GM12878 (cell line): Measurements from ENCODE around the gene PSMA1. TPM values are rescaled to one million over a fixed set of nuclear protein-coding genes. Genes with fewer than 3 reads are reported as not detected.

Experiments
- ATAC-seq: fragments of 200-7000 bp; cut with Tn5 transposase; 3 replicates; pipeline ENCODE4 v1.9.1; 2020; ENCODE audit warnings: mild to moderate bottlenecking, moderate library complexity
- BruUV-seq: library from RNA; stranded (reverse); fragments of 400-500 nt; replicated peaks from 2 replicates; lab custom pipeline; 2021; lab: Mats Ljungman, UMichigan
- CTCF ChIA-PET: fragments of 300-600 bp; sonication (Branson Sonifier 250); formaldehyde crosslinking; extraction: SDS; loops from one replicate; lab custom pipeline; 2021; ENCODE audit warnings: inconsistent platforms; lab: Yijun Ruan, JAX
- POLR2A ChIA-PET: fragments of 350-600 bp; formaldehyde crosslinking; extraction: SDS; loops from one replicate; lab custom pipeline; 2021; ENCODE audit warnings: inconsistent platforms; lab: Charles Lee
- RAD21 ChIA-PET: fragments of 300-600 bp; sonication (Branson Sonifier 250); formaldehyde crosslinking; loops from one replicate; lab custom pipeline; 2023; ENCODE audit warnings: antibody characterized with exemption; ENCODE audit not compliant: unreplicated experiment; lab: Charles Lee
- SMC1A ChIA-PET: fragments of 300-600 bp; sonication (Branson Sonifier 250); formaldehyde crosslinking; loops from one replicate; lab custom pipeline; 2023; ENCODE audit not compliant: unreplicated experiment, uncharacterized antibody; lab: Charles Lee
- DNase-seq: peaks from one replicate; pipeline ENCODE4 v3.0.0-alpha.2; 2011; ENCODE audit warnings: low read depth, low spot score
- FAIRE-seq: peaks from 3 replicates; lab custom pipeline; 2011; peaks lifted over from hg19 to GRCh38; lab: Jason Lieb, UNC
- H2AFZ ChIP-seq: 2 replicates; pipeline ENCODE4 v1.6.0; 2011; ENCODE audit warnings: low read depth, low read length, control low read depth; ENCODE audit not compliant: control insufficient read depth
- H3K27ac ChIP-seq: 2 replicates; pipeline ENCODE4 v1.5.1; 2011; ENCODE audit warnings: control low read depth; ENCODE audit not compliant: control insufficient read depth, insufficient read depth
- H3K27me3 ChIP-seq, 2 experiments: replicated peaks in 1 of 2; 2 replicates each; pipeline versions ENCODE4 v1.6.0 to v1.6.1; 2011; ENCODE audit warnings: low read length in 1 of 2; ENCODE audit not compliant: control insufficient read depth in 2 of 2, insufficient read depth in 2 of 2
- H3K36me3 ChIP-seq, 2 experiments: 2 replicates each; pipeline ENCODE4 v1.5.1; 2011; ENCODE audit warnings: low read length in 1 of 2; ENCODE audit not compliant: control insufficient read depth in 2 of 2, insufficient read depth in 2 of 2
- H3K4me1 ChIP-seq: 2 replicates; pipeline ENCODE4 v1.6.1; 2011; ENCODE audit warnings: mild to moderate bottlenecking, low read length, moderate library complexity, mixed read lengths; ENCODE audit not compliant: control insufficient read depth, insufficient read depth
- H3K4me2 ChIP-seq: 2 replicates; pipeline ENCODE4 v1.6.0; 2011; ENCODE audit warnings: control low read depth; ENCODE audit not compliant: control insufficient read depth, insufficient read depth
- H3K4me3 ChIP-seq: fragments of 200-600 bp; sonication (generic); 2 replicates; pipeline ENCODE4 v1.5.1; 2016
- H3K79me2 ChIP-seq: 2 replicates; pipeline ENCODE4 v1.6.0; 2011; ENCODE audit warnings: low read length; ENCODE audit not compliant: control insufficient read depth, insufficient read depth
- H3K9ac ChIP-seq: 2 replicates; pipeline ENCODE4 v1.8.0; 2011; ENCODE audit warnings: low read length, control low read depth, mixed read lengths; ENCODE audit not compliant: control insufficient read depth, insufficient read depth
- H3K9me3 ChIP-seq: replicated peaks from 3 replicates; pipeline ENCODE4 v1.5.1; 2011; ENCODE audit warnings: mild to moderate bottlenecking, low read length; ENCODE audit not compliant: control insufficient read depth, insufficient read depth
- H4K20me1 ChIP-seq: 2 replicates; pipeline ENCODE4 v1.6.0; 2011; ENCODE audit not compliant: control insufficient read depth, insufficient read depth
- BRCA1 ChIP-seq: IDR thresholded peaks from 2 replicates; pipeline ENCODE4 v1.6.1; 2011; ENCODE audit warnings: low read depth, low read length, improper control_type of control experiment
- CBX3 ChIP-seq: fragments of 200-600 bp; sonication (generic); IDR thresholded peaks from 2 replicates; pipeline ENCODE4 v1.6.1; 2016; ENCODE audit warnings: low read depth, borderline replicate concordance
- CHD1 ChIP-seq: IDR thresholded peaks from 2 replicates; pipeline ENCODE4 v1.6.1; 2012; ENCODE audit warnings: low read depth, low read length, improper control_type of control experiment
- CHD2 ChIP-seq: IDR thresholded peaks from 2 replicates; pipeline ENCODE4 v1.6.1; 2011; ENCODE audit warnings: low read depth, low read length, improper control_type of control experiment, borderline replicate concordance
- FOXK2 ChIP-seq: fragments of 450-650 bp; IDR thresholded peaks from 2 replicates; pipeline ENCODE4 v1.6.1; 2017; ENCODE audit warnings: mild to moderate bottlenecking, moderate library complexity
- JUND ChIP-seq: IDR thresholded peaks from 2 replicates; pipeline ENCODE4 v1.6.1; 2012; ENCODE audit warnings: low read depth, mild to moderate bottlenecking, low read length, improper control_type of control experiment, moderate library complexity
- MTA2 ChIP-seq: fragments of 450-650 bp; IDR thresholded peaks from 2 replicates; pipeline ENCODE4 v1.6.1; 2016; ENCODE audit warnings: low read depth, mild to moderate bottlenecking, moderate library complexity
- NRF1 ChIP-seq: conservative IDR thresholded peaks from 2 replicates; pipeline ENCODE4 v1.6.1; 2011; ENCODE audit warnings: mild to moderate bottlenecking, low read depth, low read length, improper control_type of control experiment
- SREBF2 ChIP-seq: IDR thresholded peaks from 2 replicates; pipeline ENCODE4 v1.6.1; 2012; ENCODE audit warnings: mild to moderate bottlenecking, low read length
- ZBTB40 ChIP-seq: fragments of 450-650 bp; IDR thresholded peaks from 2 replicates; pipeline ENCODE4 v1.6.1; 2016; ENCODE audit warnings: mild to moderate bottlenecking, moderate library complexity, borderline replicate concordance
- WGBS: methylation state at CpG from one replicate; pipeline ENCODE4 v1.1.6; 2016; ENCODE audit warnings: low lambda C conversion rate; ENCODE audit not compliant: insufficient replicate concordance, insufficient coverage; ENCODE audit errors: missing lambda C conversion rate; 5-methylcytosine and 5-hydroxymethylcytosine counted together
- in situ Hi-C: fragments of 300-500 bp; cut with MboI; formaldehyde crosslinking; loops from 9 replicates; pipeline ENCODE4 v1.14.3; 2018; ENCODE audit warnings: mixed read lengths
- intact Hi-C: fragments of 100-400 bp; cut with micrococcal nuclease; formaldehyde crosslinking; loops from one replicate; pipeline ENCODE4 v1.14.2; 2022; ENCODE audit not compliant: unreplicated experiment
- polyA plus RNA-seq, 11 experiments: library from polyadenylated mRNA; depleted of rRNA in 4 of 11; unstranded in 6 of 11; stranded (reverse) in 5 of 11; fragments of >200 nt; fragmentation: Nextera tagmentation in 4 of 11; fragmentation: Illumina TruSeq in 1 of 11; extraction: Ambion mirVana in 4 of 11; extraction: Trizol in 1 of 11; gene quantifications; 1 replicate in 1 of 11; 2 replicates in 10 of 11; pipeline versions ENCODE4 v1.2.1 to v1.2.3, GENCODE V29; 2011 to 2016; ENCODE audit warnings: inconsistent platforms in 2 of 11, missing spikeins in 2 of 11, low read depth in 1 of 11
- total RNA-seq, 4 experiments: library from RNA; depleted of rRNA in 3 of 4; stranded (reverse); fragments of >200 nt in 3 of 4; fragmentation: Illumina TruSeq in 1 of 4; extraction: Trizol in 1 of 4; gene quantifications; 2 replicates each; pipeline versions ENCODE4 v1.2.1 to v1.2.3, GENCODE V29; 2013 to 2021
- TF ChIP-seq, protein P1 (sequence below): IDR thresholded peaks from 2 replicates; pipeline ENCODE4 v1.6.1; 2012; ENCODE audit warnings: low read depth, low read length, improper control_type of control experiment
- TF ChIP-seq, protein P2 (sequence below): fragments of 450-650 bp; IDR thresholded peaks from 2 replicates; pipeline ENCODE4 v1.6.1; 2018; ENCODE audit warnings: mild to moderate bottlenecking, low read depth, moderate library complexity; ENCODE audit not compliant: partially characterized antibody

PSMA1 gene
- total and polyA plus RNA-seq, 10 of the 15 experiments (the other 5 are each of a cell fraction or from before 2014, with no cell fraction given), result 185 to 678 (median 299) TPM

GRCh38 chr11:14520747-14521151, 563 bp upstream of the PSMA1 start:
- Histone ChIP-seq H2AFZ (peak overlapping the region; percentile 98), H3K4me2 (peak overlapping the region; percentile 89), H3K9me3 (no peaks in the 10 kb centered on the region), H3K36me3 (0 out of 4 replicates have a peak, but pooled peaks cover 0 to 1% of the 10 kb centered on the region in 2 experiments), H3K4me1 (no peaks in the 10 kb centered on the region), H3K4me3 (peak overlapping the region; percentile 95), H3K9ac (peak overlapping the region; percentile 99), H3K27ac (peak overlapping the region; percentile 89), H4K20me1 (no peaks in the 10 kb centered on the region), H3K27me3 (no peaks in the 10 kb centered on the region), H3K79me2 (peaks cover 36% of the 10 kb centered on the region)
- no peak for FAIRE-seq
- ChIA-PET CTCF (interaction anchor here (1.0 to 1.6 kb wide), 4 partner anchors 20 to 387 kb away, joined by 3 to 9 read pairs (median 4); no protein-coding TSS in a partner anchor), RAD21 (interaction anchor here (0.8 to 2.9 kb wide), 2 partner anchors 20 to 217 kb away, joined by 3 to 21 read pairs; partner anchors contain the start of gene COPB1), SMC1A (interaction anchor here (1.3 to 1.9 kb wide), 3 partner anchors 13 to 387 kb away, joined by 3 to 11 read pairs (median 5); partner anchors contain the start of gene COPB1), POLR2A (interaction anchor here (0.6 to 2.3 kb wide), 4 partner anchors 21 to 192 kb away, joined by 3 to 34 read pairs (median 6); partner anchors contain the start of gene COPB1)
- TSS peak; percentile 99 for BruUV-seq
- intact Hi-C loops (loop anchor here (2.0 kb wide), 1 partner anchor 22 kb away; the partner anchor contains the start of gene COPB1), in situ Hi-C loops (loop anchor here (5.0 kb wide), 1 partner anchor 387 kb away; no protein-coding TSS in a partner anchor)
- DNase-seq, result no peak
- WGBS, result 17% methylated on average over 11 of the region's 11 CpGs
- no peak; the same call in 2 of the 3 replicates for ATAC-seq
- TF ChIP-seq SREBF2 (no peak), CHD2 (no peak), ZBTB40 (peak; percentile 54; the same call in 1 of the 2 replicates), JUND (no peak), NRF1 (no peak), BRCA1 (no peak), CHD1 (0 out of 2 replicates have a peak, but pooled peaks have one; percentile 13), FOXK2 (no peak), MTA2 (0 out of 2 replicates have a peak, but pooled peaks have one; percentile 4), CBX3 (no peak)
- TF ChIP-seq, protein P1, sequence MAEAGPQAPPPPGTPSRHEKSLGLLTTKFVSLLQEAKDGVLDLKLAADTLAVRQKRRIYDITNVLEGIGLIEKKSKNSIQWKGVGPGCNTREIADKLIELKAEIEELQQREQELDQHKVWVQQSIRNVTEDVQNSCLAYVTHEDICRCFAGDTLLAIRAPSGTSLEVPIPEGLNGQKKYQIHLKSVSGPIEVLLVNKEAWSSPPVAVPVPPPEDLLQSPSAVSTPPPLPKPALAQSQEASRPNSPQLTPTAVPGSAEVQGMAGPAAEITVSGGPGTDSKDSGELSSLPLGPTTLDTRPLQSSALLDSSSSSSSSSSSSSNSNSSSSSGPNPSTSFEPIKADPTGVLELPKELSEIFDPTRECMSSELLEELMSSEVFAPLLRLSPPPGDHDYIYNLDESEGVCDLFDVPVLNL, result 0 out of 2 replicates have a peak, but pooled peaks have one; percentile 4
- TF ChIP-seq, protein P2, sequence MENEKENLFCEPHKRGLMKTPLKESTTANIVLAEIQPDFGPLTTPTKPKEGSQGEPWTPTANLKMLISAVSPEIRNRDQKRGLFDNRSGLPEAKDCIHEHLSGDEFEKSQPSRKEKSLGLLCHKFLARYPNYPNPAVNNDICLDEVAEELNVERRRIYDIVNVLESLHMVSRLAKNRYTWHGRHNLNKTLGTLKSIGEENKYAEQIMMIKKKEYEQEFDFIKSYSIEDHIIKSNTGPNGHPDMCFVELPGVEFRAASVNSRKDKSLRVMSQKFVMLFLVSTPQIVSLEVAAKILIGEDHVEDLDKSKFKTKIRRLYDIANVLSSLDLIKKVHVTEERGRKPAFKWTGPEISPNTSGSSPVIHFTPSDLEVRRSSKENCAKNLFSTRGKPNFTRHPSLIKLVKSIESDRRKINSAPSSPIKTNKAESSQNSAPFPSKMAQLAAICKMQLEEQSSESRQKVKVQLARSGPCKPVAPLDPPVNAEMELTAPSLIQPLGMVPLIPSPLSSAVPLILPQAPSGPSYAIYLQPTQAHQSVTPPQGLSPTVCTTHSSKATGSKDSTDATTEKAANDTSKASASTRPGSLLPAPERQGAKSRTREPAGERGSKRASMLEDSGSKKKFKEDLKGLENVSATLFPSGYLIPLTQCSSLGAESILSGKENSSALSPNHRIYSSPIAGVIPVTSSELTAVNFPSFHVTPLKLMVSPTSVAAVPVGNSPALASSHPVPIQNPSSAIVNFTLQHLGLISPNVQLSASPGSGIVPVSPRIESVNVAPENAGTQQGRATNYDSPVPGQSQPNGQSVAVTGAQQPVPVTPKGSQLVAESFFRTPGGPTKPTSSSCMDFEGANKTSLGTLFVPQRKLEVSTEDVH, result no peak
